Nephron progenitor cell (in vitro differentiated cells): ENCODE results near the gene MYF6.

ENCODE experiments used
- DNase-seq: peaks from one replicate; pipeline ENCODE4 v3.0.0; 2021
- H3K27ac Mint-ChIP-seq: 2 replicates; pipeline ENCODE4 v1.8.0; 2021; ENCODE audit warnings: mild to moderate bottlenecking, moderate library complexity, mixed read lengths
- H3K27me3 Mint-ChIP-seq: 2 replicates; pipeline ENCODE4 v1.8.0; 2021; ENCODE audit warnings: mild to moderate bottlenecking, low read depth, mixed read lengths; ENCODE audit not compliant: poor library complexity
- H3K36me3 Mint-ChIP-seq: 2 replicates; pipeline ENCODE4 v1.8.0; 2021; ENCODE audit warnings: low read depth, mixed read lengths
- H3K4me1 Mint-ChIP-seq: 2 replicates; pipeline ENCODE4 v1.8.0; 2021; ENCODE audit warnings: mixed read lengths
- H3K4me3 Mint-ChIP-seq: 2 replicates; pipeline ENCODE4 v1.8.0; 2021; ENCODE audit warnings: mild to moderate bottlenecking, moderate library complexity, mixed read lengths
- H3K9me3 Mint-ChIP-seq: 2 replicates; pipeline ENCODE4 v1.8.0; 2021; ENCODE audit warnings: mild to moderate bottlenecking, moderate library complexity, mixed read lengths
- CTCF ChIP-seq: fragments of 200-600 bp; sonication (generic); IDR thresholded peaks from 2 replicates; pipeline ENCODE4 v1.5.0; 2021; ENCODE audit warnings: antibody characterized with exemption

Gene MYF6

GRCh38 chr12:80677994-80678393 lies 29.4 kb upstream of the MYF6 start:
- Mint-ChIP-seq H3K9me3 (no peaks in the 10 kb centered on the region), H3K4me3 (no peak overlapping the region), H3K27ac (no peak overlapping the region), H3K36me3 (no peaks in the 10 kb centered on the region), H3K4me1 (peaks cover 5% of the 10 kb centered on the region), H3K27me3 (peaks cover 3% of the 10 kb centered on the region)
- DNase-seq, result no peak
- no peak for TF ChIP-seq CTCF

GRCh38 chr12:80679346-80680131 lies 27.9 kb upstream of the MYF6 start:
- Mint-ChIP-seq H3K4me1 (peaks cover 5% of the 10 kb centered on the region), H3K27me3 (peaks cover 3% of the 10 kb centered on the region), H3K4me3 (no peak overlapping the region), H3K36me3 (no peaks in the 10 kb centered on the region), H3K9me3 (no peaks in the 10 kb centered on the region), H3K27ac (no peak overlapping the region)
- no peak for TF ChIP-seq CTCF
- no peak for DNase-seq

GRCh38 chr12:80681287-80681686 lies 26.1 kb upstream of the MYF6 start:
- H3K27me3 Mint-ChIP-seq, result peaks cover 3% of the 10 kb centered on the region
- no peaks in the 10 kb centered on the region for H3K36me3 Mint-ChIP-seq
- H3K9me3 Mint-ChIP-seq, result no peaks in the 10 kb centered on the region
- TF ChIP-seq CTCF, result no peak
- H3K27ac Mint-ChIP-seq, result no peak overlapping the region
- H3K4me1 Mint-ChIP-seq, result no peaks in the 10 kb centered on the region
- no peak overlapping the region for H3K4me3 Mint-ChIP-seq
- DNase-seq, result no peak

GRCh38 chr12:80681786-80682185 lies 25.6 kb upstream of the MYF6 start:
- Mint-ChIP-seq H3K4me1 (no peaks in the 10 kb centered on the region), H3K27me3 (peaks cover 3% of the 10 kb centered on the region), H3K27ac (no peak overlapping the region), H3K36me3 (no peaks in the 10 kb centered on the region), H3K4me3 (no peak overlapping the region), H3K9me3 (no peaks in the 10 kb centered on the region)
- no peak for TF ChIP-seq CTCF
- no peak for DNase-seq

GRCh38 chr12:80684077-80684495 lies 23.3 kb upstream of the MYF6 start:
- H3K4me3 Mint-ChIP-seq, result no peak overlapping the region
- H3K9me3 Mint-ChIP-seq, result no peaks in the 10 kb centered on the region
- peaks cover 3% of the 10 kb centered on the region for H3K27me3 Mint-ChIP-seq
- TF ChIP-seq CTCF, result no peak
- no peak overlapping the region for H3K27ac Mint-ChIP-seq
- H3K36me3 Mint-ChIP-seq, result no peaks in the 10 kb centered on the region
- no peaks in the 10 kb centered on the region for H3K4me1 Mint-ChIP-seq
- no peak for DNase-seq

- no peak for DNase-seq
- Mint-ChIP-seq H3K4me3 (no peak overlapping the region), H3K27me3 (no peaks in the 10 kb centered on the region), H3K27ac (no peak overlapping the region), H3K36me3 (no peaks in the 10 kb centered on the region), H3K4me1 (no peaks in the 10 kb centered on the region), H3K9me3 (no peaks in the 10 kb centered on the region)
- no peak for TF ChIP-seq CTCF
Observed at GRCh38 chr12:80690090-80690489, 17.3 kb upstream of the MYF6 start.
